ENCODE measurements around the gene CALR. TPM values are rescaled to one million over a fixed set of nuclear protein-coding genes. Genes with fewer than 3 reads are reported as not detected.
A peak's percentile ranks its signal among the peaks of the same experiment; 100 is the strongest.

The CALR gene
- total and polyA plus RNA-seq, 9 of the 15 experiments (the other 6 are each of a cell fraction or from before 2014, with no cell fraction given): 126 to 811 (median 642) TPM

DNA sequence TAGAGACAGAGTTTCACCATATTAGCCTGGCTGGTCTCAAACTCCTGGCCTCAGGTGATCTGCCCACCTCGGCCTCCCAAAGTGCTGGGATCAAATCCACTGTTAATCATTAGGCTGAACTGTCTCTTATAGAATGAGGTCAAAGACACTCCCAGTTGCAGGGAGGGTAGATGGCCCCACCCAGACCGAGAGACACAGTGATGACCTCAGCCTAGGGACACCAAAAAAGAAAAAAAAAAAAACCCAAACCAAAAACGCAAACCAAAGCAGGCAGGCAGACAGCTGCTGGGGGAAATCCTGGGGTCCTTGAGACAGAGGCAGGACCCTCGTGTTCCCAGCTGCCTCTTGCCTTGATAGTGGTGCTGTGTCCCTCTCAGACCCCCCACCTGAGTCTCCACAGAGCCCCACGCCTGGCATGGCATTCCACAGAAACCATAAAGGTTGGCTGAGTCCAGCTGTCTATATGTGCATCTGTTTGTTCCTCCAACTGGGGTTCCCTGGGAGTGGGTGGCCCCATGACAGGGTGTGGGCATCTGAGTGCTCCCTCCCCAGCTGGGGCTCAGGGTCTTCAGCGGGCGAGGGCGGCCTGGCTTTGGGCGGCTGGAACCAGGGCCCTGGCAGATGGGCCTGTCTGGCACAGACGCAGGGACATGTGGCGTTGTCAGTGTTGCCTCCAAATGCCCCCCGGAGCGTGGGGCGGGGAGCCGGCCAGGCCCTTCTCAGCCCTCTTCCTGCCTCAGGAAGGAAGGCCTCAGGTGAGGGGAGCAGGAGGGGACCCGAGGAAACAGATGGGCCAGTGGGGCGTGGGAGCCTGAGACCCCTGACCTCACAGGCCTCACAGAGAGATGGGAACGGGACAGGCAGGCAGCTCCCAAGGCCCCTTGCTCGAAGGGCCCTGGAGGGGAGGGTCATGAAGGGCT lies 36.2 kb downstream of the CALR start (continued):
- TF ChIP-seq JUND (IDR thresholded peaks at IDR 0.05; ENCODE audit: borderline replicate concordance, low read depth, low read length) (peak; percentile 77), JUND (tag; IDR thresholded peaks at IDR 0.05; ENCODE audit: borderline replicate concordance, low read depth, low read length) (peak; percentile 61; the same call in 1 of the 3 replicates), ZNF561 (CRISPR knock-in tag; conservative IDR thresholded peaks at IDR 0.05) (no peak), BRCA1 (IDR thresholded peaks at IDR 0.05) (no peak), BRCA1 (CRISPR knock-in tag; IDR thresholded peaks at IDR 0.05) (no peak), GTF2E2 (tag; IDR thresholded peaks at IDR 0.05) (no peak), ZNF282 (CRISPR knock-in tag; IDR thresholded peaks at IDR 0.05) (no peak), KAT2B (IDR thresholded peaks at IDR 0.05; ENCODE audit: low read depth, low read length) (no peak), ZNF57 (CRISPR knock-in tag; IDR thresholded peaks at IDR 0.05) (no peak), ZNF695 (CRISPR knock-in tag; IDR thresholded peaks at IDR 0.05) (no peak), FOXA1 (IDR thresholded peaks at IDR 0.05; ENCODE audit: borderline replicate concordance) (no peak)
- TF ChIP-seq, protein P1, sequence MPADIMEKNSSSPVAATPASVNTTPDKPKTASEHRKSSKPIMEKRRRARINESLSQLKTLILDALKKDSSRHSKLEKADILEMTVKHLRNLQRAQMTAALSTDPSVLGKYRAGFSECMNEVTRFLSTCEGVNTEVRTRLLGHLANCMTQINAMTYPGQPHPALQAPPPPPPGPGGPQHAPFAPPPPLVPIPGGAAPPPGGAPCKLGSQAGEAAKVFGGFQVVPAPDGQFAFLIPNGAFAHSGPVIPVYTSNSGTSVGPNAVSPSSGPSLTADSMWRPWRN (IDR thresholded peaks at IDR 0.05; ENCODE audit: low read depth): no peak
- TF ChIP-seq, protein P2, sequence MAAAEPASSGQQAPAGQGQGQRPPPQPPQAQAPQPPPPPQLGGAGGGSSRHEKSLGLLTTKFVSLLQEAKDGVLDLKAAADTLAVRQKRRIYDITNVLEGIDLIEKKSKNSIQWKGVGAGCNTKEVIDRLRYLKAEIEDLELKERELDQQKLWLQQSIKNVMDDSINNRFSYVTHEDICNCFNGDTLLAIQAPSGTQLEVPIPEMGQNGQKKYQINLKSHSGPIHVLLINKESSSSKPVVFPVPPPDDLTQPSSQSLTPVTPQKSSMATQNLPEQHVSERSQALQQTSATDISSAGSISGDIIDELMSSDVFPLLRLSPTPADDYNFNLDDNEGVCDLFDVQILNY (CRISPR knock-in tag; IDR thresholded peaks at IDR 0.05): no peak
- TF ChIP-seq, protein P3, sequence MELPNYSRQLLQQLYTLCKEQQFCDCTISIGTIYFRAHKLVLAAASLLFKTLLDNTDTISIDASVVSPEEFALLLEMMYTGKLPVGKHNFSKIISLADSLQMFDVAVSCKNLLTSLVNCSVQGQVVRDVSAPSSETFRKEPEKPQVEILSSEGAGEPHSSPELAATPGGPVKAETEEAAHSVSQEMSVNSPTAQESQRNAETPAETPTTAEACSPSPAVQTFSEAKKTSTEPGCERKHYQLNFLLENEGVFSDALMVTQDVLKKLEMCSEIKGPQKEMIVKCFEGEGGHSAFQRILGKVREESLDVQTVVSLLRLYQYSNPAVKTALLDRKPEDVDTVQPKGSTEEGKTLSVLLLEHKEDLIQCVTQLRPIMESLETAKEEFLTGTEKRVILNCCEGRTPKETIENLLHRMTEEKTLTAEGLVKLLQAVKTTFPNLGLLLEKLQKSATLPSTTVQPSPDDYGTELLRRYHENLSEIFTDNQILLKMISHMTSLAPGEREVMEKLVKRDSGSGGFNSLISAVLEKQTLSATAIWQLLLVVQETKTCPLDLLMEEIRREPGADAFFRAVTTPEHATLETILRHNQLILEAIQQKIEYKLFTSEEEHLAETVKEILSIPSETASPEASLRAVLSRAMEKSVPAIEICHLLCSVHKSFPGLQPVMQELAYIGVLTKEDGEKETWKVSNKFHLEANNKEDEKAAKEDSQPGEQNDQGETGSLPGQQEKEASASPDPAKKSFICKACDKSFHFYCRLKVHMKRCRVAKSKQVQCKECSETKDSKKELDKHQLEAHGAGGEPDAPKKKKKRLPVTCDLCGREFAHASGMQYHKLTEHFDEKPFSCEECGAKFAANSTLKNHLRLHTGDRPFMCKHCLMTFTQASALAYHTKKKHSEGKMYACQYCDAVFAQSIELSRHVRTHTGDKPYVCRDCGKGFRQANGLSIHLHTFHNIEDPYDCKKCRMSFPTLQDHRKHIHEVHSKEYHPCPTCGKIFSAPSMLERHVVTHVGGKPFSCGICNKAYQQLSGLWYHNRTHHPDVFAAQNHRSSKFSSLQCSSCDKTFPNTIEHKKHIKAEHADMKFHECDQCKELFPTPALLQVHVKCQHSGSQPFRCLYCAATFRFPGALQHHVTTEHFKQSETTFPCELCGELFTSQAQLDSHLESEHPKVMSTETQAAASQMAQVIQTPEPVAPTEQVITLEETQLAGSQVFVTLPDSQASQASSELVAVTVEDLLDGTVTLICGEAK (IDR thresholded peaks at IDR 0.05): no peak
- TF ChIP-seq, protein P3 (CRISPR knock-in tag; IDR thresholded peaks at IDR 0.05): no peak
- TF ChIP-seq, protein P4, sequence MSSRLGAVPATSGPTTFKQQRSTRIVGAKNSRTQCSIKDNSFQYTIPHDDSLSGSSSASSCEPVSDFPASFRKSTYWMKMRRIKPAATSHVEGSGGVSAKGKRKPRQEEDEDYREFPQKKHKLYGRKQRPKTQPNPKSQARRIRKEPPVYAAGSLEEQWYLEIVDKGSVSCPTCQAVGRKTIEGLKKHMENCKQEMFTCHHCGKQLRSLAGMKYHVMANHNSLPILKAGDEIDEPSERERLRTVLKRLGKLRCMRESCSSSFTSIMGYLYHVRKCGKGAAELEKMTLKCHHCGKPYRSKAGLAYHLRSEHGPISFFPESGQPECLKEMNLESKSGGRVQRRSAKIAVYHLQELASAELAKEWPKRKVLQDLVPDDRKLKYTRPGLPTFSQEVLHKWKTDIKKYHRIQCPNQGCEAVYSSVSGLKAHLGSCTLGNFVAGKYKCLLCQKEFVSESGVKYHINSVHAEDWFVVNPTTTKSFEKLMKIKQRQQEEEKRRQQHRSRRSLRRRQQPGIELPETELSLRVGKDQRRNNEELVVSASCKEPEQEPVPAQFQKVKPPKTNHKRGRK (tag; IDR thresholded peaks at IDR 0.05): no peak
